A673 (cell line): Measurements from ENCODE around the gene FSIP1. TPM values are rescaled to one million over a fixed set of nuclear protein-coding genes. Genes with fewer than 3 reads are reported as not detected.

Source experiments
- BruUV-seq: library from RNA; stranded (reverse); fragments of 400-500 nt; replicated peaks from 2 replicates; lab custom pipeline; 2021; lab: Mats Ljungman, UMichigan
- CTCF ChIA-PET: fragments of 300-600 bp; sonication (Branson Sonifier 250); formaldehyde crosslinking; loops from one replicate; lab custom pipeline; 2022; ENCODE audit warnings: antibody characterized with exemption; lab: Charles Lee
- POLR2A ChIA-PET: fragments of 300-600 bp; sonication (Branson Sonifier 250); formaldehyde crosslinking; loops from one replicate; lab custom pipeline; 2022; ENCODE audit warnings: antibody characterized with exemption; ENCODE audit not compliant: low non-redundant PET; lab: Charles Lee
- DNase-seq: peaks from one replicate; pipeline ENCODE4 v3.0.0-alpha.2; 2015; ENCODE audit warnings: low spot score
- H3K27ac ChIP-seq: fragments of 200-600 bp; sonication (generic); 2 replicates; pipeline ENCODE4 v1.5.1; 2016; ENCODE audit warnings: mixed run types, low read depth, mild to moderate bottlenecking, mixed read lengths, antibody characterized with exemption, low read length; ENCODE audit not compliant: poor library complexity, severe bottlenecking
- H3K27me3 ChIP-seq: fragments of 200-600 bp; sonication (generic); replicated peaks from 2 replicates; pipeline ENCODE4 v1.6.1; 2017; ENCODE audit warnings: mixed run types, low read depth, mild to moderate bottlenecking, mixed read lengths, antibody characterized with exemption, low read length; ENCODE audit not compliant: insufficient read depth, poor library complexity
- H3K36me3 ChIP-seq: fragments of 200-600 bp; sonication (generic); 2 replicates; pipeline ENCODE4 v1.6.1; 2016; ENCODE audit warnings: mixed run types, mild to moderate bottlenecking, mixed read lengths, antibody characterized with exemption, low read length; ENCODE audit not compliant: insufficient read depth, poor library complexity, severe bottlenecking
- H3K4me1 ChIP-seq: fragments of 200-600 bp; sonication (generic); 2 replicates; pipeline ENCODE4 v1.6.1; 2017; ENCODE audit warnings: mixed run types, mild to moderate bottlenecking, mixed read lengths, antibody characterized with exemption, low read length; ENCODE audit not compliant: insufficient read depth, poor library complexity, severe bottlenecking
- H3K4me3 ChIP-seq: fragments of 200-600 bp; sonication (generic); 2 replicates; pipeline ENCODE4 v1.5.1; 2016; ENCODE audit warnings: low read depth, mixed run types, mild to moderate bottlenecking, mixed read lengths, low read length; ENCODE audit not compliant: poor library complexity, severe bottlenecking
- H3K9me3 ChIP-seq: fragments of 200-600 bp; sonication (generic); 2 replicates; pipeline ENCODE4 v1.6.1; 2016; ENCODE audit warnings: mixed run types, low read depth, mild to moderate bottlenecking, mixed read lengths, antibody characterized with exemption, low read length; ENCODE audit not compliant: poor library complexity, severe bottlenecking
- CTCF ChIP-seq: fragments of 300-800, 200-600 bp; sonication (generic); conservative IDR thresholded peaks from 2 replicates; pipeline ENCODE4 v1.5.1; 2017; ENCODE audit warnings: low read depth, mild to moderate bottlenecking, antibody characterized with exemption, low read length, moderate library complexity, mixed read lengths
- EZH2 ChIP-seq: fragments of 200-600 bp; sonication (generic); IDR thresholded peaks from 2 replicates; pipeline ENCODE4 v1.6.1; 2017; ENCODE audit warnings: borderline replicate concordance, low read depth, mild to moderate bottlenecking, mixed read lengths, antibody characterized with exemption, low read length; ENCODE audit not compliant: poor library complexity, severe bottlenecking
- intact Hi-C: fragments of 100-400 bp; cut with micrococcal nuclease; formaldehyde crosslinking; loops from one replicate; pipeline ENCODE4 v1.10.0; 2022; ENCODE audit not compliant: unreplicated experiment
- total RNA-seq: library from RNA; stranded (reverse); gene quantifications from 2 replicates; pipeline ENCODE4 v1.2.3, GENCODE V29; 2021

FSIP1 gene
- total RNA-seq, 1 experiment from 2014 or later, result 0.37 TPM

- no TSS peak for BruUV-seq
- CTCF ChIA-PET, result no interaction called here
These were observed 60.7 kb downstream of the FSIP1 start for GRCh38 chr15:39721893-39722292.

GRCh38 chr15:39720621-39721611, 61.7 kb downstream of the FSIP1 start:
- no TSS peak for BruUV-seq
- no peaks in the 10 kb centered on the region for H3K4me1 ChIP-seq
- ChIA-PET POLR2A (no interaction called here), CTCF (no interaction called here)
- intact Hi-C loops, result no loop called here
- H3K4me3 ChIP-seq, result no peak overlapping the region
- H3K27ac ChIP-seq, result no peak overlapping the region
- TF ChIP-seq EZH2, result no peak
- TF ChIP-seq CTCF, result no peak
- no peak for DNase-seq
- no peaks in the 10 kb centered on the region for H3K9me3 ChIP-seq
- no peaks in the 10 kb centered on the region for H3K36me3 ChIP-seq
- no peaks in the 10 kb centered on the region for H3K27me3 ChIP-seq

More at GRCh38 chr15:39721893-39722292, 60.7 kb downstream of the FSIP1 start:
- TF ChIP-seq CTCF (no peak), EZH2 (no peak)
- Histone ChIP-seq H3K9me3 (no peaks in the 10 kb centered on the region), H3K27ac (no peak overlapping the region), H3K4me3 (no peak overlapping the region), H3K4me1 (no peaks in the 10 kb centered on the region), H3K27me3 (no peaks in the 10 kb centered on the region), H3K36me3 (no peaks in the 10 kb centered on the region)
- no peak for DNase-seq
- intact Hi-C loops, result no loop called here
- POLR2A ChIA-PET, result no interaction called here

GRCh38 chr15:39720081-39720480, 62.6 kb downstream of the FSIP1 start:
- ChIA-PET POLR2A (no interaction called here), CTCF (no interaction called here)
- no TSS peak for BruUV-seq
- DNase-seq, result no peak
- intact Hi-C loops, result no loop called here
- TF ChIP-seq EZH2 (no peak), CTCF (no peak)
- Histone ChIP-seq H3K9me3 (no peaks in the 10 kb centered on the region), H3K4me3 (no peak overlapping the region), H3K4me1 (no peaks in the 10 kb centered on the region), H3K27ac (no peak overlapping the region), H3K36me3 (no peaks in the 10 kb centered on the region), H3K27me3 (no peaks in the 10 kb centered on the region)
